GM10266 (cell line): ENCODE results near the gene ROR2.
"Not testable (repeated sequence)": the region's sequence is repeated elsewhere in the genome, so short reads cannot be mapped to it uniquely, and the experiment has no call there.

Experiments
- DNase-seq: peaks from one replicate; pipeline ENCODE4 v3.0.0; 2012; ENCODE audit errors: extremely low spot score
- TF ChIP-seq, protein P1 (sequence below): IDR thresholded peaks from 2 replicates; pipeline ENCODE4 v1.5.1; 2012; ENCODE audit warnings: mild to moderate bottlenecking, low read depth; ENCODE audit not compliant: control insufficient read depth, insufficient read depth; ENCODE audit errors: missing control alignments

Gene ROR2

DNA sequence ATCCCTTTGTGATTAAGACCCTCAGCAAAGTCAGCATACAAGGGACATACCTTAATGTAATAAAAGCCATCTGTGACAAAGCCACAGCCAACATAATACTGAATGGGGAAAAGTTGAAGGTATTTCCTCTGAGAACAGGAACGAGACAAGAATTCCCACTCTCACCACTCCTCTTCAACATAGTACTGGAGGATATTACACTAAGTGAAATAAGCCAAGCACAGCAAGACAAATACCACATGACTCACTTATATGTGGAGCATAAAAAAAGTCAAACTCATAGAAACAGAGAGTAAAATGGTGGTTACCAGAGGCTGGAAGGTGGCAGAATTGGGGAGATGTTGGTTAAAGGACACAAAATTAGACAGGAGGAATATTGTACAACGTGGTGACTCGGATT lies 408.3 kb downstream of the ROR2 start:
- TF ChIP-seq, protein P1, sequence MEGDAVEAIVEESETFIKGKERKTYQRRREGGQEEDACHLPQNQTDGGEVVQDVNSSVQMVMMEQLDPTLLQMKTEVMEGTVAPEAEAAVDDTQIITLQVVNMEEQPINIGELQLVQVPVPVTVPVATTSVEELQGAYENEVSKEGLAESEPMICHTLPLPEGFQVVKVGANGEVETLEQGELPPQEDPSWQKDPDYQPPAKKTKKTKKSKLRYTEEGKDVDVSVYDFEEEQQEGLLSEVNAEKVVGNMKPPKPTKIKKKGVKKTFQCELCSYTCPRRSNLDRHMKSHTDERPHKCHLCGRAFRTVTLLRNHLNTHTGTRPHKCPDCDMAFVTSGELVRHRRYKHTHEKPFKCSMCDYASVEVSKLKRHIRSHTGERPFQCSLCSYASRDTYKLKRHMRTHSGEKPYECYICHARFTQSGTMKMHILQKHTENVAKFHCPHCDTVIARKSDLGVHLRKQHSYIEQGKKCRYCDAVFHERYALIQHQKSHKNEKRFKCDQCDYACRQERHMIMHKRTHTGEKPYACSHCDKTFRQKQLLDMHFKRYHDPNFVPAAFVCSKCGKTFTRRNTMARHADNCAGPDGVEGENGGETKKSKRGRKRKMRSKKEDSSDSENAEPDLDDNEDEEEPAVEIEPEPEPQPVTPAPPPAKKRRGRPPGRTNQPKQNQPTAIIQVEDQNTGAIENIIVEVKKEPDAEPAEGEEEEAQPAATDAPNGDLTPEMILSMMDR = no peak
- no peak for DNase-seq

DNA sequence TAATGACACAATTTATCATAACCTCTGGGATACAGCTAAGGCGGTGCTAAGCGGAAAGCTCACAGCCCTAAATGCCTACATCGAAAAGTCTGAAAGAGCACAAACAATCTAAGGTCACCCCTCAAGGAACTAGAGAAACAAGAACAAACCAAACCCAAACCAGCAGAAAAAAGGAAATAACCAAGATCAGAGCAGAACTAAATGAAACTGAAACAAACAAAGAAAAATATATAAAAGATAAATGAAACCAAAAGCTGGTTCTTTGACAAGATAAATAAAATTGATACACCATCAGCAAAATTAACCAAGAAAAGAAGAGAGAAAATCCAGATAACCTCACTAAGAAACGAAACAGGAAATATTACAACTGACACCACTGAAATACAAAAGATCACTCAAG lies 409.5 kb downstream of the ROR2 start:
- not testable (repeated sequence) for DNase-seq

DNA sequence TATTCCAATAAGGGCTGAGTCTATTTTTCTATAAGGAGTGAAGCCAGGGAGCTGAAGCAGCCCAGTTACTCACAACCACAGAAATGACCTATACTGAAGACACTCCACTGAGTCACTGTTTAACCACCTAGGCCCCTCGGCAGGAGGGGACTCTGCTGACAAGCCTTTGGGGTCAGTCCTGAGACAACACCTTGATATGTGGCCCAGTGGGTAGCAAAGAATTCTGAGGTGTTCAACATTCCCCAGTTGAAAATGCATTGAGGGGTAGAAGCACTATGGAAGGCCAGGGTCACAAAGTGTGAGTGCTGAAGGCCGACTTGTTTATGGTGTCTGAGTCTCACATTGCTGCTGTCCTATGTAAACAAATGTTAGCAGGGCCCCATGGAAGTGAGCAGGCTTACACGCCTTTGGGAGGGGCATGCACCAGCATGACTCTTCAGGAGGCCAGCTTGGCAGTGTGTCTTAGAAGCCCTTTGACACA lies 413.8 kb downstream of the ROR2 start:
- TF ChIP-seq, protein P1 = no peak
- no peak for DNase-seq

DNA sequence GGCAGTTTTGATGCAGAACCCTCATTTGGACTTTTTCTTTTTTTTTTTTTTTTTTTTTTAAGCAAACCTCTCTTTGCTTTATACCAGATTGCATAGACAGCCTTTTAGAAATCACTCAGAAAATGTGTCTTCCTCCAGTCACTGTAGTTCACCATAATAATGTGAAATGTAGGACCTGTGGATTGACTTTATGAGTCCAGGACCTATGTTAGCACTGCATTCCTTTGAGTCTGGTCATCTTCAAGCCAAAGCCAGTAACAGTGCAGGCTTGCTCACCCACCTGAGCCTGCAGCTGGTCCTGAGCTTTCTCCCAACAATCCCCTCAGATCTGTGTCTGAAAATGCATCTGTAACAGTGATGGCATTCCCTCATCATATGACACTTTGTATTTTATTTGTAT lies 415.7 kb downstream of the ROR2 start:
- no peak for DNase-seq
- TF ChIP-seq, protein P1 = no peak

- no peak for DNase-seq
- TF ChIP-seq, protein P1 = no peak
These were observed 416.6 kb downstream of the ROR2 start for GRCh38 chr9:91533382-91533781.

DNA sequence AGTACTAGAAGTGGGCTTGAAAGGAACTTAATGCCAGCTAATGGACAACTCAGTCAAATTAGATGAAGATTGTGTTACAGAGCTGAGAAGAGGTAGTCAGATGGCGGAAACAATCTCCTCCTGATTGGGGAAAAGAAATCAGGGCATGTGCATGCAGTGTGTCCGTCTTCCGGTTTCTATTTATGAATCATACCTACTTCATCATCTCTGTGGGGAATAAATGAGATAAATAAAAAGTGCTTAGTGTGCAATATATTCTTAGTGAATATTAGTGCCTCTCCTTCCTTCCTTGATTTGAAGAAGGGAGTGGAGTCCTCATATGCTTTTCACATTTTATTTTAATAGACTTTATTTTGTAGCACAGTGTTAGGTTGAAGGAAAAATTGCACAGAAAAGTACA lies 417.7 kb downstream of the ROR2 start:
- DNase-seq = no peak
- TF ChIP-seq, protein P1 = no peak

DNA sequence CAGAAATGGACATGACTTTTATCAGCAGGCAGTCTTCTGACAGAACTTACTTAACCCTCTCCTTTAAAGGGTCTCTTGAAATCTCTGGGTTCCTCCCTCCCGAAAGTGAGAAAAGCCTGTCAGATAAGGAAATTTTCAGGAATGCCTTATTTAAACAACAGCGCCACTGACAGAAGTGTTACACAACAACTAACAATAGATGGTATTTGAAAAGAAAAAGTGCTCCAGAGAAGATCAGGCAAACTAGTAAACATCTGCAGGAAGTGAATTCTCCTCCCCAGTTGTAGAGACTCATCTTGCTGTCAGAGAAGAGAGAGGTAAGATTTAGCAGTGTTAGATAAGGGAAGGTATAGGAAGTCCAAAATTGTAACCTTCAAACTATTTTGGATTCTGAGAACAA lies 419.2 kb downstream of the ROR2 start:
- DNase-seq = no peak
- TF ChIP-seq, protein P1 = no peak

DNA sequence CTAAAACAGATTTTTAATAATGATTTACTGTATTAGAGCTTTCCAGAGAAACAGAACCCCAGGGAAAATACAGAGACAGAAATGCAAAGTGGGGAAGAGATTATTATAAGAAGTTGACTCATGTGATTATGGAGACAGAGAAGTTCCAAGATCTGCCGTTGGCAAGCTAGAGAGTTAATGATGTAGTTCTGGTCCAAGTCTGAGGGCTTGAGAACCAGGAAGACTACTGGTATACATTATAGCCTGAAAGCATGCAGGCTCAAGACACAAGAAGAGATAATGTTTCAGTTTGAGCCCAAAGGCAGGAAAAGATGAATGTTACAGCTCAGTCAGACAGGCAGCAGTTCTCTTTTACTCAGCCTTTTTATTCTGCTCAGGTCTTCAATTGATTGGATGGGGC lies 427.5 kb downstream of the ROR2 start:
- TF ChIP-seq, protein P1 = no peak
- no peak for DNase-seq
